GM19452 (cell line): ENCODE data around the gene KIRREL3.
A peak's percentile ranks its signal among the peaks of the same experiment; 100 is the strongest.

Experiments used
- ATAC-seq: cut with Tn5 transposase; IDR thresholded peaks from one replicate; pipeline ENCODE4 v1.9.1; 2021; ENCODE audit not compliant: unreplicated experiment

KIRREL3 gene

GRCh38 chr11:126497581-126498122 lies 502.9 kb downstream of the KIRREL3 start:
- ATAC-seq: no peak

DNA sequence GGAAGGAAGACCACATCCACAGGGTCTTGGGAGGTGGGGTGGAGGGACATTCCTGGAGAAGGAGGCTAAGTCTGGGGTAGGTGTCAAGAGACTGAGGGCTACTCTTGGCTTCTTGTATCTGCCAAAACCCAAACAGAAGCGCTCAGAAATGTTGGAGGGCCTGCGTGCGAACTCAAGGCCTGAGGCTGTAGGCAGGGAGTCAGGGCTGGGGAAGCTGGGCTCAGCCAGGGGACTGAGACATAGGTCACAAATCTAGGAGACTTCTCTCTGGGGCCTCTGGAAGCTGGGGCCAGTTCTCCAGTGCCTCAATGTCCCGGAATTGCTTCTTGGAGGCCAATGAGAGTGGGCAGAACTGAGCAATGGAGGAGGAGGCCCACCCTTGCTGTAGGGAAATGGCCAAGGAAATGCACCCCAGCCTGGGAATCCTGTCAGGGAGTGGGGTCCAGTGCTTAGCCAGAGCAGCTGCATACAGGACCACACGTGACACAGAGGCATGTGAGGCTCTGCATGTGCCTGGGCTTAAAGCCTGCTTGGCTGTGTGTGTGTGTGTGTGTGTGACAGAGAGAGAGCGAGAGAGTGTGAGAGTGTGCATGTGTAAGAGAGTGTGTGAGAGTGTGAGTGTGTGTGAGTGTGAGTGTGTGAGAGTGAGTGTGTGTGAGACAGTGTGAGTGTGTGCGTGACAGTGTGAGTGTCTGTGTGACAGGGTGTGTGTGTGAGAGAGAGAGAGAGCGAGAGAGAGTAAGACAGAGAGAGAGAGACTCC lies 503.8 kb downstream of the KIRREL3 start:
- no peak for ATAC-seq

DNA sequence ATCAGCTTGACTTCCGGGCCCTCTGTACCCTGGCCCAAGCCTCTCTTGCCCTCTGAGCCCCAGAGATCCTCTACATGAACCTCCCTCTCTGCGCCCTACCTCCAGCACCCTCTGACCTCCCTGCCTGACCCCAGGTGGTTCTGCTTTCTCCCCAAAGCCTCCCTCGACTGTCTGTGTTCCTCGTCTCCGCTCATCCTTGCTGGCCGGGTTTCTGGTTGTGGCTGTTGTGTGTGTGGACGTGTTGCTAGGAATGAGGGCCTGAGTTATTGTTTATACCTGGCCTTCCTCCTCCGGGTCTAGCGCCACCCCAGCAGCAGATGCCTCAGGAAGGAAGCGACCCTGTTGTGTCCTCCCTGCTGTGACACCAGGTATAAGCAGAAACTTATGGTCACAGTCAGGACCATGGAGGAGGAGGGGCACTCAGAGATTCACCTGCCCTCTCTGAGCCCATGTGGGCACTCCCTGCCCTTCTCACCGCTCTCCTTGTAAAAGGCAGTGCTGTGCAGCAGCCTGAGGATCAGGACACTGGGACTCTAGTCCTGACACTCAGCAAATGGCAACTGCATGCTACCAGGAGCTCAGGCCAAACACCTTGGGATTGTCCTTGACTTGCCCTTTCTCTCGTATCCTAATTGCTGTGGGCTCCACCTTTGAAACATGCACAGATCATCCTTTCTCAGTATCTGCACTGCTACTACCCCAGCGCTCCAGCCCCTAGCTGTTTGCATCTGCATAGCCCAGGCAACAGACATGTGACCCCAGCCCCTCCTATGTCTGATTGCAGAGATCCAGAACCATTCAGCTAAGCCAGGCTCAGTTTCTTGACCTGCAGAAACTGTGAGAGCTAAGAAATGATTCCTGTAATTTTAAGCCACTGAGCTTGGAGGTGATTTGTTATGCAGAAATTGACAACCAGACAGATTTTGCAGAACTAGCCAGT lies 505.0 kb downstream of the KIRREL3 start:
- no peak for ATAC-seq

DNA sequence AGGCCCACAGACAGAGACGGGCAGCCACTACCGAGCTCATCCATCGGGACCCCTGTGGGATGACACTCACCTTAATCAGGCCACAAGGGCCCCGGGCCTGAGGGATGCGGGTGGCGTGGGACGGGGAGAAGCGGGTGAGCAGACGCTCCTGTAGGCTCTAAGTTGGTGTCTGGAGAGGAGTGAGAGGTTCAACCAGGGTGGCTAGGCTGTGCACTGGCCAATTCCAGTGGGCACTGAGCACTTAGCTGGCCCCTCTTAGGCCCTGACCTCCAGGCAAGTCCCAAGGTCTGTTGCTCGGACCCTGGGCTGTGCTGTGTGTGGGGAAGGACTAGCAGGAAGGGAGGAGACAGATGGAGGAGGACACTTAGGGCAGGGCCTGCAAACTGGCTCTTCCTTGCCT lies 505.7 kb downstream of the KIRREL3 start:
- ATAC-seq: no peak

GRCh38 chr11:126492331-126493082 lies 508.1 kb downstream of the KIRREL3 start:
- no peak for ATAC-seq

DNA sequence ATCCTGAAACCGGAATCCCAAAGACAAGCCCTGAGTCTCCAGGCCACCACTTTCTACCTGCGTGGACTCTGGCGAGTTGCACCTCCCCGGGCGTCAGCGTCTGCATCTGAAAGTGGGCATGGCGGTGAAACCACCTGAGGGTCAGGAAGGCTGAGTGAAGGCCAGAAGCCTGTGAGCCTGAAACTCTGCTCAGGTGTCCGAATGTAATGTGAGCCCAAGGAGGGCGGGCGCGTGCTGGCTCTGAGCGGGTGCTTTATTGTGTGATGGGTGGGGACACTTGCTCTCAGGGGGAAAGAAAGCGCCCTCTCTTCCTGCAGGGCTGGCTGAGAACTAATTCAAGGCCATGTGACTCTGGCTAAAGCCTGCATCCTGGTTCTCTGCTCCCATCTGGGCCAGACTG lies 509.5 kb downstream of the KIRREL3 start:
- no peak for ATAC-seq

- ATAC-seq: no peak
These were observed 510.5 kb downstream of the KIRREL3 start for GRCh38 chr11:126489836-126490660.

GRCh38 chr11:126488591-126489370 lies 511.8 kb downstream of the KIRREL3 start:
- ATAC-seq: no peak

GRCh38 chr11:126487711-126488110 lies 512.9 kb downstream of the KIRREL3 start:
- ATAC-seq: no peak

- ATAC-seq: no peak
These were observed 514.5 kb downstream of the KIRREL3 start for GRCh38 chr11:126485986-126486635.

- ATAC-seq: no peak
These were observed 515.4 kb downstream of the KIRREL3 start for GRCh38 chr11:126485021-126485792.

DNA sequence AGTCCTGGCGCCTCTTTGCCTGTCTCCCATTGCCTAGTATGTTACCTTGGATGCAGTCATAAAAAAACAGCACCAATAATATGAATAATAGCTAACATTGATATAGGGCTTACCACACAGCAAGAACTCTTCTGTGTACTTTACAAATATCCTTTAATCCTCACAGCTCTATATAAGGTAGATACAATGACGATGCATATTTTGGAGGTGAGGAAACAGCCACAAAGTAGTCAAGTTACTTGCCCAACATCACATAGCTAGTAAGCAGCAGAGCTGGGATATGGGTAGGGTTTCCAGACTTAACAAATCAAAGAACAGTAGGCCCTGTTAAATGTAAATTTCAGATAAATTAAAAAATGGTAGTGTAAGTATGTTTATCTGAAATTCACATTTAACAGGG lies 516.3 kb downstream of the KIRREL3 start:
- no peak for ATAC-seq

DNA sequence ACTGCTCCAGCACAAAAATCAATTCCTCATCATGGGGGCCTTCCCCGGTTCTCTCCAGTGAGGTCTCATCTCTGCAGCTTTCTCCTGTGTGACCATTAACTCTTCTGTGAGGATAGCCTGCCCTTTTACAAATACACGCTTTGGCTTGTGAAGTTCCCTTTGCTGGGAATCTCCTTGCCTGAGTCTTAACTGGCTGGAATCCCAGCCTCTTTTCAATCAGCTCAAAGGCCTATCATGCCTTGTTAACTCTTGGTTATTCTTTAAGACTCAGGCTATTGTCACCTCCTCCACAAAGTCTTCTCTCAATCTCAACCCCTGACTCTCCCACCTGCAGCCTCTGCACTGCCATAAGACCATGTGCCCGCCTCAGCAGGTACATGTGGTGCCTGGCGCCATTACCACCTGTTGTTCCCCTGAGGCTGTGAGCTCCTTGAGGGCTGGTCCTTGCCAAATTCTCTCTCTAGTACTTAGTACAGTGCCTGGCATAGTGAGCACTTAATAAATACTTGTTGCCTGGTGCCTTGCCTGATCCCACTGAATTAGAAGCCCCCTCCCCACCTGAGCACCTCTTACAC lies 516.9 kb downstream of the KIRREL3 start:
- no peak for ATAC-seq

DNA sequence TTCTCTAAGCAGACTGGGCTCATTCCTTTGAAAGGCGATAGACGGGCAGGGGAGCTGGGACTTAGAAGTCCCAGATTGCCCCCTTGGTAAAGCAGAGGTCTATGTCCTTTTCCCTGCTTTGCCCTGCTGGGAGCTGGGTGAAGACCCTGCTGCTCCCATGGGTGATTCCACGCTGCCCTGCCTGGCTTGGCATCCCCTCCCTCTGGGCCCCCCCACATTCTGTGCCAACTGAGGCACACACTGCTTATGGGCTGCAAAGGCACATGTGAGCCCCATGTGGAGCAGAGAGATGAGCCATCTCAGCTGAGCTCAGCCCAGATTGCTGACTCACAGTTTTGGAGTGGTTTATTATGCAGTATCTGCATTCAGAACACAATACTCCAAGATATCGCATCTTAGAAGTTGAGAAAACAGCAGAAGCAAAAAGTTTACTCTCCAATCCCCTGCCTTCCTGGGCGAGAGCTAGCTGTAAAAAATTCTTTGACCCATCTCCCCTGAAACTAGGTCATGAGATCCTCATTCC lies 517.9 kb downstream of the KIRREL3 start:
- ATAC-seq: no peak

DNA sequence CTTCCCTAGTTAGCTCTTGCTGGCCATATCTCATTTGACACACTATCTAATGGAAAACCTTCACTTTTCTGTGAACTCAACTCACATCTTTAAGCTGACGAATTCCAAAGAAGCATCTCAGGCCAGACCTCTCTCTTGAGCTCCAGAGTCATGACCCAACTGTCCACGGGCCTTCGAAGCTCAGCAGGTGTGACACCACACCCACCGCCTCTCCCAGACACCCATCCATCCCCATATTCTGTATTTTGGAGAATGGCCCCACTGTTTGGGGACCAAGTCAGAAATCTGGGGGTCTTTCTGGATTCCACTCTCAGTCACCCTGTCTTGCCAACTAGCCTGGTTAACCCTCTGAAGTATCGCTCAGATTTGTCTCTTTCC lies 519.3 kb downstream of the KIRREL3 start:
- no peak for ATAC-seq

DNA sequence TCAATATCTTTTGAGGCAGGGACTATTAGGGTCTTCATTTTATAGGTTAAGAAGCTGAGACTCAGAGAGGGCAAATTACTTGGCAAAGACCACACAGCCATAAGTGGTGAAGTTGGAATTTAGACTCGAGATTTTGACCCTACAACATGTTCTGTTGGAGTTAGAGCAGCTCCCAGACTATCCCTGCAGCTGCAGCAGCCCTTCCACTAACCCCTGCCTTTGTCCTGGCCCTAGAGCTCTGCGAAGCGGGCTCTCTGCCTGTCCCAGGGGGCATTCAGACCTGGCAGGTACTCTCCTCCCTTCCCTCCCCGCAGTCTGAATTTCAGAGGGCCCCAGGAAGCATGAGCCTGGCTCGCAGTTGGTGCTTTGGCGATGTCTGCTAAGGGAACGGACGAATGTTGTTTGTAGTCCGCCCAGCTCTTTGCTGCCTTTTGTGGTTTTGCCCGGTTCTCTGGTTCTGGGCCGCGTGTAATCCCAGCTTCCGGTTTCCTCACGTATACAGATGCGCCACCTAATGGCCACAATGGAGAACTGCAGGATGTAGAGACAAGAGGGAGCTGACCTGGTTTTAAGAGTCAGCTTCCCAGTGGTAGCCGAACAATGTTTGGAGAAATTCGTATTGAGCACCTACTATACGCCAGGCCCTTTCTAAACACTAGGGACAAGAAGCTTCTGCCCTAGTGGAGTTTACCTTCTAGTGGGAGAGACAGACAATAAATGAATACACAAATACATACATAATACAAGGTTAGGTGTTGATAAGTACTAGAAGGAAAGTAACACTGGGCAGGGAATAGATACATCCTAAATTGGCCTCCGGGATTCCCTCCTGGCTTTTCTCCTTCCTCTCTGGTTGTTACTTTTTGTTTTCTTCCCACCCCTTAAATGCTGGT lies 519.9 kb downstream of the KIRREL3 start:
- peak; percentile 74 for ATAC-seq

- ATAC-seq: no peak
These were observed 520.6 kb downstream of the KIRREL3 start for GRCh38 chr11:126480015-126480409.
